Stimulated activated CD8-positive, alpha-beta memory T cell treated with anti-CD3 and anti-CD28 coated beads, Interleukin-15, amount 100 ng/mL, for 1 hour (primary cell): ENCODE results near the gene EGR4.

Experiments
- DNase-seq: peaks from one replicate; pipeline ENCODE4 v3.0.0-alpha.2; 2020; ENCODE audit warnings: low read depth

Gene EGR4

GRCh38 chr2:73290049-73290839 is 3.1 kb downstream of the EGR4 start:
- DNase-seq = peak; percentile 27

- no peak for DNase-seq
Measured at GRCh38 chr2:73289304-73289703, 4.0 kb downstream of the EGR4 start.

GRCh38 chr2:73286134-73286655 is 7.2 kb downstream of the EGR4 start:
- DNase-seq = no peak

GRCh38 chr2:73285159-73285739 is 8.1 kb downstream of the EGR4 start:
- DNase-seq = no peak

GRCh38 chr2:73284296-73285158 is 8.8 kb downstream of the EGR4 start, which contains the start of gene FBXO41:
Gene FBXO41, minus strand, starts transcription at chr2:73284478. Its CDS starts 14,848 bp downstream, at chr2:73269630.
- peak; percentile 33 for DNase-seq

- DNase-seq = no peak
Measured at GRCh38 chr2:73283545-73284295, 9.6 kb downstream of the EGR4 start.

GRCh38 chr2:73282924-73283544 is 10.3 kb downstream of the EGR4 start:
- DNase-seq = no peak

GRCh38 chr2:73281244-73281643 is 12.1 kb downstream of the EGR4 start:
- DNase-seq = no peak

- no peak for DNase-seq
Measured at GRCh38 chr2:73279852-73280251, 13.5 kb downstream of the EGR4 start.

GRCh38 chr2:73272270-73272669 is 21.1 kb downstream of the EGR4 start:
- DNase-seq = no peak

- DNase-seq = no peak
Measured at GRCh38 chr2:73269686-73270465, 23.5 kb downstream of the EGR4 start.

GRCh38 chr2:73268830-73269685 is 24.3 kb downstream of the EGR4 start:
- peak; percentile 47 for DNase-seq

GRCh38 chr2:73268366-73268829 is 24.9 kb downstream of the EGR4 start:
- DNase-seq = no peak

- DNase-seq = no peak
Measured at GRCh38 chr2:73267008-73267407, 26.3 kb downstream of the EGR4 start.

GRCh38 chr2:73266061-73266901 is 27.1 kb downstream of the EGR4 start:
- DNase-seq = no peak

- DNase-seq = no peak
Measured at GRCh38 chr2:73265298-73266060, 27.9 kb downstream of the EGR4 start.

GRCh38 chr2:73264783-73265182 is 28.6 kb downstream of the EGR4 start:
- no peak for DNase-seq

GRCh38 chr2:73264332-73264606 is 29.1 kb downstream of the EGR4 start:
- DNase-seq = no peak
